HuH-7 (cell line): ENCODE results near the gene ONECUT2.
"Not testable (repeated sequence)": the region's sequence is repeated elsewhere in the genome, so short reads cannot be mapped to it uniquely, and the experiment has no call there.

ENCODE experiments used
- DNase-seq: peaks from one replicate; pipeline ENCODE4 v3.0.0; 2011; ENCODE audit warnings: low spot score

The ONECUT2 gene

DNA sequence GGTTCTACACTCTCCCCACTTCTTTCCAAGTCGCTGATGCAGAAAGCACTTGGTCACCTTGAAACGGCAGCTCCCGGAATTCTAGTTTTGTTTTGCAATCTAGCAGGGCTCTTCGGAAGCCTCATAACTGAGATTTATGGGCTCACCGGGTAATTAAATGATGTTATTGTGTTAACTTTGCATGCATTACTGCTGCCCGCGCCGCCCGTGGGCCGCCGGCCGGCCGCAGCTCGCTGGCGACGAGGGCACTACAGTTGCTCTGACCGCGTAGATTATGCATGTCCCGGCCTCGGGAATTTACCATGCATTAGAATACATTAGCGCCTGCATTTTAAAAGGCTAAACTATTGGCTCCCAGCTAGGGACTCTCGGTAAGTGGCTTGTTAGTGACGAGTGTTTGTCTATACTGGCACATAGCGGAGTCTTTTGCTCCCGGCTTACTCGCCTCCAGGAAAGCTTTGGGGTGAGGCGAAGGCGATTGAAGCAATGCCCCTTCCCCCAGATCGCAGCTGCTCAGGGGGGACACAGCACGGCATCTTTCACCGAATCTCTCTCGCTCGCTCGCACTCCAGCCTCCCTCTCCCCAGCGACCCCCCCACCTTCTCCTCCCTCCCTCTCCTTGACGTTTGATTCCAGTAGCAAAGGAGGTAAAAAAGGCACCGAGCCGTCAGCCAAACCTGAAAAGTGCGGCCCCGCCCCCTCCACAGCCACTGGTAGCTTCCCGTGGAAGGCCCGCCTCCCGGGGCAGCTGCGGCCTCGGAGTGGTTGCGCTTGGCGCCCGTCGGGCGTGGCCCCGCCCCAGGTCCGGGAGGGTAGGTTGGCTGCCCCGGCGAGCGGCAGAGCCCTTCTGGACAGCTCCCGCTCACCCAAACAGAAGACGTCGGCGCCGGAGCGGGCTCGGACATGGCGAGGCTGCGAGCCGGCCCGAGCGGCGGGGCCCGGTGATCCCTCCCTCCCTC is at the start of gene ONECUT2:
ONECUT2 (plus strand) TSS at position 839 of the 959 bp plus-strand sequence. CDS start 343 bp downstream, outside the sequence.
- DNase-seq = peak; percentile 97

DNA sequence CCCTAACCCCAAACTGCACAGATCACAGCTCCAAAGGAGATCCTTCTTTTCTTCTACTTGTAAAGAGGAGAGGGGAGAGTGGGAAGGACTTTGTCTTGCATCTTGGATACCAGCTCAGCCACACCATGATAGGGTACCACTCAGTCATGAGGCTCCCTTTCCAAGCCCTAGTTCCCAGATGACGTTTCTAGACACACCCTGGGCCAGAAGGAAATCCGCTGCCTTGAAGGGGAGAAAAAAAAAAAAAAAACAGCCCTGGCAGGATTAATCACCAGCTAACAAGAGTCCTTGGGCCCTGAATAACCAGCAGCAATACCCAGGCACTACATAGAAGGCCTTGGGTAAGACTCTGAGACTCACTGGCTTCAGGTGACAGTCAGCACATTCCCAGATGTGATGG is 45.9 kb upstream of the ONECUT2 start:
- no peak for DNase-seq

DNA sequence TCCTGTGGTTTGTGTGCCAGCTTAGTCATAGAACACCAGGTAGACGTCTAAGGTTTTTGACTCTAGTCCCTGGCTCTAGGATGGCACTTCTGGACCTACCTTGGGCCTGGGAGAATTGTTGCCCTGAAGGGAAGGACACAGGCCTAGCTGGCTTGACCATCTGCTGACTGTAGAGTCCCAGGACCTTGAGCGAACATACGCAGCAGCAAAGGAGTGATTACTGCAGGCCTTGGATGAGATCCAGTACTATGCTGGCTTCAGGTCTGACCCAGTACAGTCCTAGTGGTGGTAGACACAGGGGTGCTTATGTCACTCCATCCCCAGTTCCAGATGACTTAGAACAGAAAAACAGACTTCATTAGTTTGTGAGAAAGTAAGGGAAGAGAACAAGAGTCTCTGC is 45.1 kb upstream of the ONECUT2 start:
- DNase-seq = no peak

DNA sequence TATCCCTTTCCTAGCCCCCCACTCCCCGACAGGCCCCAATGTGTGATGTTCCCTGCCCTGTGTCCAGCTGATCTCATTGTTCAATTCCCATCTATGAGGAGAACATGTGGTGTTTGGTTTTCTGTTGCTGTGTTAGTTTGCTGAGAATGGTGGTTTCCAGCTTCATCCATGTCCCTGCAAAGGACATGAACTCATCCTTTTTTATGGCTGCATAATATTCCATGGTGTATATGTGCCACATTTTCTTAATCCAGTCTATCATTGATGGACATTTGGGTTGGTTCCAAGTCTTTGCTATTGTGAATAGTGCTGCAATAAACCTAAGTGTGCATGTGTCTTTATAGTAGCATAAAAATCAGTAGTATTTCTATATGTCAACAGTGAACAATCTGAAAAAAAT is 40.4 kb upstream of the ONECUT2 start:
- DNase-seq = not testable (repeated sequence)

DNA sequence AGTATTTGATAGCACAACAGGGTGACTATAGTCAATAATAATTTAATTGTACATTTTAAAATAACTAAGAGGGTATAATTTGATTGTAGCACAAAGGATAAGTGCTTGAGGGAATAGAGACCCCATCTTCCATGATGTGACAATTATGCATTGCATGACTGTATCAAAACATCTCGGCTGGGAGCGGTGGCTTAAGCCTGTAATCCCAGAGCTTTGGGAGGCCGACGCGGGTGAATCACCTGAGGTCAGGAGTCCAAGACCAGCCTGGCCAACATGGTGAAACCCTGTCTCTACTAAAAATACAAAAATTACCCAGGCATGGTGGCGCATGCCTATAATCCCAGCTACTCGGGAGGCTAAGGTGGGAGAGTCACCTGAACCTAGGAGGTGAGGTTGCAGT is 38.3 kb upstream of the ONECUT2 start:
- DNase-seq = not testable (repeated sequence)

DNA sequence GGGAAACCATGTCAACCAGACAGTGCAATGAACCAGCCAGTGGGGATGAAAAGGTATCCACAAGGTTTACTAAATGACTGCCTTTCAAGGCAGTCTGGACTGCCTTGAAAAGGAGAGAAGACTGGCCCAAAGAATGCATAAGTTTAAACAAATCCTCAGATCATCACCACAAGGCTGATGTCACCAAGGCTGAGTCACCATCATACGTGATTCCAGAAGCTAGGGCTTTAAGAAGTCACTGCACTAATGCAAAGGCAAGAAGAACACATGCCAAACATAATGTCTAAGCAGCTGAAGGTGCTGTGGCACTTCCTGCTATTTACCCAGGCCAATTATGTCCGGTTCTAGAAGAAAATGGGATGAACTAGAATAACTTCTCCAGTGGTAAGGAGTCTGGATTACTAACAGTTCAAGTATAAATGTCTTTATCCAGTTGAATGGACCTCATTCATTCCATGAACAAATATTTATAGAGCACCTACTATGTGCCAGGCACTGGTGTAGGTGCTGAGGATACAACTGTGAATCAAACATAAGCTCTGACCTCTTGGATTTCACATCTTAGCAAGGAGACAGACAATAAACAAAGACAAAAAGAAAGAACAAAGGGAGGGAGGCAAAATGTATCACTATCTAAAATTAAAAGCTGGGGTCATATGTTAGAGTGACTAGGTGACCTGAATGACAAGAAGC is 37.6 kb upstream of the ONECUT2 start:
- DNase-seq = no peak

DNA sequence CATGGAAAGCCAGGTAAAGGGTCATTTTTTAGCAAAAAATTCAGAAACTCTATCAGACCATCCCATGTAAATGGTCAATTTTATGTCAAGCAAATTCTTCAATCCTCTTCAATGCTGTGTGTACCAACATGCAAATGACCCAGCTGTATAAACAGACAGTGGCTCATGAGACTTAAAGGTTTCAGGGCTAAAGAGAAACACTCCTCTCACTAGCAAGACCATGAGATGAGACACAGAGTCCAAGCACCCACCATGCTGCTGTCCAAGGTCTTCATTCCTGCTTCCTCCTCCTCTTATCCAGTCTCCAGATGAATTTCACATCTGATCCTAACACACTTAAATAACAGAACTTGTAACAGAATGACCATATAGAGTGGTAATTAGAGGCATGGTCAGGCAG is 30.8 kb upstream of the ONECUT2 start:
- DNase-seq = no peak

DNA sequence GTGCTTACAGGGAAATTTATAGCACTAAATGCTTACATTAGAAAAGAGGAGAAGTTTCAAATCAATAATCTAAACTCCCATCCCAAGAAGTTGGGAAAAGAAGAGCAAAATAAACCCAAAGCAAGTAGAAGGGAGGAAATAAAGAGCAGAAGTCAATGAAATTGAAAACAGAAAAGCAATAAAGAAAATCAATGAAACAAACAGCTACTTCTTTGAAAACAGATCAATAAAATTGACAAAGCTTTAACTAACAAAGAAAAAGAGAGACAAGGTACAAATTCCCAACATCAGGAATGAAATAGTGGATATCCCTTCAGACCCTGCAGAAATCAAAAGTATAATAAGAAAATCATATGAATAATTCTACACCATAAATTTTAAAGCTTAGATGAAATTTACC is 25.5 kb upstream of the ONECUT2 start:
- no peak for DNase-seq

DNA sequence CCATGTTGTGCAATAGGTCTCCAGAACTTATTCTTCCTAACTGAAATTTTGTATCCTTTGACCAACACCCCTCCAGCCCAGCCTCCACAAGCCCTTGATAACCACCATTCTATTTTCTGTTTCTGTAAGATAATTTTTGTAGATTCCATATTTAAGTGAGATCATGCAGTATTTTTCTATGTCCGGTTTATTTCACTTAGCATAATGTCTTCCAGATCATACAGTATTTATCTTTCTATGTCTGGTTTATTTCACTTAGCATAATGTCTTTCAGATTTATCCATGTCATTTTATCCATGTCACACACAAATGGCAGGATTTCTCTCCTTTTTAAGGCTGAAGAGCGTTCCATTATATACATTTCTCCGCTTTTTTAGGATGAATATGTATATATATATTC is 24.4 kb upstream of the ONECUT2 start:
- DNase-seq = no peak

DNA sequence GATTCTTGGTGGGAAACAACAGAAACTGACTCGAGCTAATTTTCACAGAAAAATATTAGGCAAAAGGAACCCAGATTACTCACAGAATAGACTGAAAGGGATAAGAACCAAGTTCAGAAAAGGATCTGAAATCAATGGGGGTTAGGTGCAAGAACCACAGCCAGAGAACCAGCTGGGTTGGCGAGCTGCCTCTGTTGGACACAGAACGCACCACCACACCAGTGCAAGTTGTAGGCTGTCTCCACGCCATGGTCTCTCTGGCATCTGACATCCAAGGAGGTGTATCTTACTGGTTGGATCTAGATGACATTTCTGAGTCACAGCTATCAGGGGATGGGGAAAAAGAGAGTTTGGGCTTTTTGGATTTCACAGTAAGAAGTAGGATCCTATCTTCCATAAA is 18.6 kb upstream of the ONECUT2 start:
- no peak for DNase-seq

DNA sequence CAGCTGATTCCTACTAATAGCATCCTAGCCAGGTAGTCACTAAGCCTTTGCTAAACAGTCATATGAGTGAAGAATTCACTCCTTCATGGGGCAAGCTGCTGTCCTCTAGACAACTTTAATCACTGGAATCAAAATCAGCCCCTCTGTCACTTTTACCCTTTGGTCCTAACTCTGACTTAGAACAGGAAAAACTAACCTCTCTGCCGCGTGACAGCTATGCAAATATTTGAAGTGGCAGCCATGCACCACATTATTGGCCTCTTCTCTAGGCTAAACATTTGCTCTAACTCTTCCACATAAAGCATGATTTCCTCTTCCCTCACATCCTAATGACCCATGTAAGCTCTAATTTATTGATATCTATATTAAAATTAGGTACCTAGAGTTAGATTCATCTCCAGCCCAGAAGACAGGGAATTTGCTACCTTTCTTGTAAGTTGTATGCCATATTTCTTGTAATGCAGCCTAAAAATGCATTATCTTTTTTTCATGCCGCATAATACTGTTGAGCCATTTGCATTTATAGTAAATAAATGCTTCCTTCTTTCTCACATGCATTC is 12.8 kb upstream of the ONECUT2 start:
- no peak for DNase-seq

DNA sequence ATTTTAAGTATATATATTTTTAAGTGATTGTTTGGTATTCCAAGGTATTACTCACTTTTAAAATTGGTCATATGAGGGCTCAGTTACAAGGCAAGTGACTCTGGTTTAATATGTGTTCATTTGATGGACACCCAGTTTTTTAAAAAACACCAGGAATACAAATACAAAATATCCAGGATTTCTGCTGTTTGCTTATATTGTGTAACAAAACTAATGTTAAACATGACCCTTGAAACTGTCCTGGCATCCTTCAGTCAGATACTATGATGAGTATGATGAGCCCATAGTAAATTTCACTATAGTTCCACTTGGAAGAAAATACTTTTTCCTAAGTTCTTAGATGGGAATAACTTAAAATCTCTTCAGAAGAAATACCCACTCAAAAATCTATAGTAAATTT is 11.4 kb upstream of the ONECUT2 start:
- DNase-seq = no peak

DNA sequence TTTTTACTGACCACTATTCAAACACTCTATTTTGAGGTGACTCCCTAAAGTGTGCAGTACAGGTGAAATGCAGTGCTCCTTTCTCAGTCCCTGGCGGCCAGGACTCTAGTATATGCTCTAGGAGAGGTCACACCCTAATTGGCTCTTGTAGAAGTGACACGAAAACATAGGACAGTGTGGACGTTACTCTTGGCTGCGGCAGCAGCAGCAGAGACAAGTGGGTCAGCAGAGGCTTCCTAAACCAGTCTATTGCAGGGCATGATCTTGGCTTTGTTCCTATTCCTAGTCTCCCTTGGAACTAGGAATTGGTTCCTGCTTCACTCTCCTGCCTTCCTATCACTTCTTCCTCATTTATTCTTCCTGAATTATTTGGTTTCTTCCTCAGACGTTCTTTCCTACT is 10.1 kb upstream of the ONECUT2 start:
- no peak for DNase-seq

DNA sequence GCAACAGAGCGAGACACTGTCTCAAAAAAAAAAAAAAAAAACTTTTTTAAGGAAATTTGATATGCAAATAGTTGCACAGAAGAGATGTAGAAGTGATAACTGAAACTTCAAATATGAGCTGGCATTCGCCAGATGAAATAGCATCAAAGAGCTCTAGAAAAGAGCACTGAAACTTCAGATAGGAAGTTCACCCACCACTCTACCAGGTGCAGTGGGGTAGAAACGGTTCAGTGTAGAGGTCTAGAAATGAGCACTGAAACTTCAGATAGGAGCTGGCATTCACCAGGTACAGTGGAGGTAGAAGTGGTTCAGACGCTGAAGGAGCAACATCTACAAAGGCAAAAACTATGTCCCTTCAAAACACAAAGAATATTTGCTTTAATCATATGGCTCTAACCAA is 9.0 kb upstream of the ONECUT2 start:
- DNase-seq = no peak

DNA sequence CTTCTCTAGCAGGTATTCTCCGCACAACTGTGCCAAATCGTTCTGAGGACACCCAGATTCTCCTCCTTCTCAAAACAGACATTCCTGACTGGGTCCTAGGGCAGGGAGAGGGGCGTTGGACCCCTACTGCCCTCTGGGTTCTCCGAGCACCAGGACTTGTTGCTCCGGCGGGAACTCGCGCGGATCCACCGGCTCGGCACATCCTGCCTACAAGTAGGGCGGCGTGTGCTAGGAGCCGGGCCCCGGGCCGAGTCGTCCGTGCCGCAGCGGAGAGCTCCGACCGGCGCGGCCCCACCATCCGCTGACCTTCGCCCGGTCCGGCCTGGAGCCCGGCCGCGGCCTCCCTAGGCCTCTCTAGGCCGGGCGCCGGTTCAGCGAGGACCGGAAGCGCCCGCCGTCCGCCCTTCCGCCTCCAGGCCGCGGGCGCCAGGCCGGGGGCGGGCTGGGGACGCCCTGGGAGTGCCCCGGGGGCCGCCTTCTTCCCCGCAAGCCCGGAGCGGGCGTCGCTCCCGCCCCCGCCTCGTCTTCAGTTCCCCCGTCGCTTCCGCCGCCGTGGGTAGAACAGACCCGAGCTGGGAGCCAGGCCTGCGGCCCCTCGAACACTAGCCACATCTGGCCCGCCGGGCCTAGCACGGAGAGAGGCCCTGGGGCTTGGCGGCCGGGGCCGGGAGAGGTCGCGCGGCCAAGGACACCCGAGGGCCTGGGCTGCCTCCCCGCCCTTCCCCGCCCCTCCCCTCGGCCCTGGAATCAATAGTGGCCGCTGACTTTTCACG is 7.6 kb upstream of the ONECUT2 start:
- DNase-seq = no peak

DNA sequence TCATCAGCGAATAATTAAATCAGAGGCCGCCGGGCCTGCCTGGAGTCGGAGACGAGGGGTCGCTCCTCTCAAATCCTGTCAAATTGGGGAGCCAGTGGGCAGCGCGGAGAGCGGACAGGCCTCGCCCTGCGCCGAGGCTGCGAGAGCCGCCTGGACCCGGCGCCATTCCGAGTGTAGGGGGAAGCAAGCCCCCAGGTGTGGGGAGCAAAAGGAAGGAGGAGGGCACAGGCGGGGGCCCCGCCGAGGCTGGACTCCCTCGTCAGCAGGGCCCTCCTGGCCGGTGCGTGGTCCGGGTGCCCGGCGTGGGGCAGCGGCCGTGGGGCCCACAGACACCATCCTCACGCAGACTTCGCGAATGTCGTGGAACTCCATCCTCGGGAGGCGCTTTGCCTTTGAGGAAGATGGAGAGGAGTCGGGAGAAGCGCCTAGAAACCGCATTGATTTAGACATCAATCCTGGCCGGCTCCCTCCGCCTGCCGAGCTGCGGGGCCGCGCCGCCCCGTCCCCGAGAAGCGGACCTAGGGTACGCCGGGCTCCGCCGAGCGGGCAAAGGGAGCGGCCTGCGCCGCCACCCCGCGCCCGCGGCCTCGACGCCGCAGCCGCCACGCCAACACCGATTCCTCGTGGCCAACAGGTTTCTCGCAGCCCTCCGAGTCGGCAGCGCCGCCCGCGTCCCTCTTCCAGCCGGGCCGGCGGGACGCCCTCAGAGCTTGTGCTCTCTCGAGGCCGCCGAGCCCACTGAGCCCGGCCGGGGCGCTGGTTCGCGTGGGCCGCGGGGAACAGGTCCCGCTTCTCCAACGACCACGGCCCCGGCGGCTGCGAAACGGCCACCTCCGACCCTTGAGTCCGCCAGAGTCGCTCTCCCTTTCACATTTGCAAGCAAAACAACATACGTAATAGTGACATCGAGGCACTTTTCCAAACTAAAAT is 6.7 kb upstream of the ONECUT2 start:
- DNase-seq = no peak

DNA sequence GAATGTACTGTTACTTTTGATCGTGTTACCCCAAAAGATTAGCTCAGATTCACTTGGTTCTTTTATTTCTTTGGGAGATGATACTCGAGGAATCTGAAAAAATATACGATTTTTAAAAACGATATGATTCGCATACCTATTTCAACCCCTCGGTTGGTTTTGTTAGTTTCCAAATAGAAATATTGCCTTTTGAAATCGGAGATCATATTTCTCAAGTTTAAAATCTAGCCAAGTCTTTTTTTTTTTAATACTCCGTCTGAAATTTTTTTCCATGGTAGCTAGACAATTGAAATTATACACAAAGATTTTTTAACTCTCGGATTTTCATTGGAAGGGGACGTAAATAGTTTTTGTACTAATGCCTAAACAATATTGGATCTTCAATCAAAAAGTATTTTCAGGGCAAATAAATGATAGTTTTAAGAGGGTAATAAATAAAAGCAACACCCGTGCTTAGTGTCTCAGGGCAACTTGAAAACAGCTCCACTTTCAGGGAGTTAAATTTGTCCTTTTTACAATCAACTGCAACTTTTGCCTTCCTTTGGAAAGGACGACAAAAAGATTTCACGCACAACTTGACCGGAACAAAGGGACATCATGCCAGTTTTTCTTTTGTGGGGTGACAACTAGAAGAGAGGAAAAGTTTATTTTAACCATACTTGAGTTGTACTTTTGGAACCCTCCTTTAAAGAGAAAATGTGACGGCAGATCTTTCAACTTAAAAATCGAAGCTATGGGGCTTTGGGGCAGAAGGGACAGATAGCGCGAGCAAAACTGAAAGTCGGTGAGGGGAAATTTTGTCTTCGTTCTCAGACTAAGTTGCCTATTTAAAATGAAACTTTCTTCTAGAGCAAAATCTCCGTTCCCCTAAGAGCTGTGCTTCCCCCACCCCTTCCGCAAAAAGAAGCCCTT is 5.8 kb upstream of the ONECUT2 start:
- no peak for DNase-seq

DNA sequence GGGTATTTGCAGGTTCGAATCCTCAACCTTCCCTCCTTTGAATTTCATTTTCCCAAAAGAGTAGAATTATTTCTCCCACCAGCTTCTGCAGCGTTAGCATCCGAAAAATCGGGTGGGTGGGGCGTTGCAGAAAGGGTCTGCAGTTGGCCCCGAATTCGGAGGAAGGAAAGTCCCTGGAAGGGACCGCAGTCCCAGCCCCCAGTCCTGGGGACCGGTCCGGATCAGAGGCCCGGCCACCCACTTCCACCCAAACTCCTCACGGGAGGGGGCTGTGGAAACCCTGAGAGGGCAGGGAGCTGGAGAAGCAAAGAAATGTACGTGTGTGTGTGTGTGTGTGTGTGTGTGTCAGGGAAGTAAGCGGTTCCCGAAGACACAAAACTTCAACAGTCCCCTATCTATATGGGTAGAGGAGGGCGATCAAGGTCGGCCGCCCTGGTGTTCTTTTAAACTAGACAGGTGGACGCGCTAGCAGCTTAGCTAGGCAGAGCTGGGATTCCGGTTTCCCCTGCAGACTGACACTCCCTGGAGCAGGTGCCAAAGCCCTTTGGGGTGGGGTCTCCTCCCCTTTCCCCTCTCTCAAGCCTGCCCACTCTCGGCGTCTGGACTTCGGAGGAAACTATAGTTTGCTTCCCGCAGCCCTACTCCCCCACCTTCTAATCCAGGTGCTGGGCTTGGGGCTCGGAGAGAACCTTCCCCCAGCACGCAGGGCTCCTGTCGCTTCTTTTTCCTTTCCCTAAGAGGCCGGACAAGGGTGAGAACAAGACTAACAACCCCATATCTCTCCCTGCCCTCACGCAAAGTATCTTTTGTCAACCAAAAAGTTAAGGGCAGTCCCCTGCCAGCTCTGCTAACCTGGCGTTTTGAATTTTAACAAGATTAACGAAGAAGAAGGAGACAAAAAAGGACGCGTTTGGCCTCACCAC is 4.8 kb upstream of the ONECUT2 start:
- DNase-seq = no peak

DNA sequence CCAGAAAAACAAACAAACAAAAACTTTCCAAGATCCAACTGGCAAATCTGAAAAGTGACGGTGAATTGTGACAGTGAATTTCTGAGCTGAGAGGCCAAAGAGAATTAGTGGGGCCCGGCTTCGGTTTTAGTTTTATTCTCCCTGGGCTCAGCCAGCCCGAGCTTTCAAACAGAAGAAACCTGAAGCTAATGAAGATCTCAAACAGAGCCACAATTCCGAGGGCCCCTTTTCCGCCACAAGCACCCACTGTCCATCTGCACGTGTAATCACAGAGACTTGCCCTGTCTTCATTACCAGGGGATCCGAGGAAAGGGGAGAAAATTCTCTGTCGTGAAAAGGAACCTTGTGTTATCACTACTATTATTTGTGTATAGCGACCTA is 4.2 kb upstream of the ONECUT2 start:
- DNase-seq = no peak
